Upper lobe of right lung (tissue), 1 donor: ENCODE results near the gene GGCX. TPM values are rescaled to one million over a fixed set of nuclear protein-coding genes. Genes with fewer than 3 reads are reported as not detected.

Experiments used
- ATAC-seq: fragments of 200-7000 bp; cut with Tn5 transposase; one replicate; pipeline ENCODE4 v1.9.1; 2020; ENCODE audit warnings: mild to moderate bottlenecking, moderate library complexity
- DNase-seq: peaks from one replicate; pipeline ENCODE4 v3.0.0-alpha.2; 2020
- H3K27ac ChIP-seq: fragments of 200-600 bp; one replicate; pipeline ENCODE4 v1.8.0; 2022
- H3K27me3 ChIP-seq: fragments of 200-600 bp; one replicate; pipeline ENCODE4 v1.8.0; 2022; ENCODE audit warnings: mild to moderate bottlenecking
- H3K36me3 ChIP-seq: fragments of 200-600 bp; one replicate; pipeline ENCODE4 v1.8.0; 2022
- H3K4me1 ChIP-seq: fragments of 200-600 bp; one replicate; pipeline ENCODE4 v1.8.0; 2022
- H3K4me3 ChIP-seq: fragments of 200-600 bp; one replicate; pipeline ENCODE4 v1.8.0; 2022; ENCODE audit warnings: mild to moderate bottlenecking
- H3K9me3 ChIP-seq: fragments of 200-600 bp; one replicate; pipeline ENCODE4 v1.8.0; 2022
- intact Hi-C: fragments of 100-400 bp; cut with DNase I; formaldehyde crosslinking; loops from one replicate; pipeline ENCODE4 v1.11.0; 2022
- total RNA-seq: library from RNA; stranded (reverse); fragmentation: NEBNext Ultra II Directional; extraction: Animal tissue kit (Norgen Biotek cat#: 25700); gene quantifications from one replicate; pipeline ENCODE4 v1.2.1, GENCODE V29; 2021
- TF ChIP-seq, protein P1 (sequence below): fragments of 200-600 bp; IDR thresholded peaks from one replicate; pipeline ENCODE4 v1.8.0; 2022; ENCODE audit warnings: antibody characterized with exemption
- donor health status: DM: no; HTN: yes; CAD: no; lungs with severe emphysema.

GGCX gene
- total RNA-seq, 1 donor from 2014 or later = 73.2 TPM

DNA sequence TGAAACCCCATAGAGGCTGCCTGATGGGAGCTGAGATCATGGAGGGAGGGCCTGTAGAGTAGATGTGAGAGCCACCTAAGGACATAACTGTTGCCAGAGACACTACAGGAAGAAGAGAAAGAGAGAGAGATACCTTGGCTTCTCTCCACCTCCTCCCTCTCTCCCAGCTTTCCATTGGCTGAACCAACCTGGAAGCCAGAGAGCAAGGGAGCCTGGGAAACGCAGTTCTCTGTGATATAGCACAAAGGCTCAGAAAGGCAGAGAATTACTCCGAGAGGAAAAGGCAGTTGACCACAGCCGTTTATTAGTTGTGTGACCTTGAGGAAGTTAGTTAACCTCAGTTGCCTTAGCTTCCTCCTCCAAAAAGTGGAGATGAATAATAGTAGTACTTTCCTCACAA, 60.0 kb downstream of the GGCX start:
- H3K27me3 ChIP-seq = no peaks in the 10 kb centered on the region
- intact Hi-C loops = no loop called here
- H3K4me3 ChIP-seq = no peak overlapping the region
- no peaks in the 10 kb centered on the region for H3K9me3 ChIP-seq
- H3K27ac ChIP-seq = no peak overlapping the region
- DNase-seq (no peak), ATAC-seq (peak; percentile 73)
- no peaks in the 10 kb centered on the region for H3K36me3 ChIP-seq
- TF ChIP-seq, protein P1, sequence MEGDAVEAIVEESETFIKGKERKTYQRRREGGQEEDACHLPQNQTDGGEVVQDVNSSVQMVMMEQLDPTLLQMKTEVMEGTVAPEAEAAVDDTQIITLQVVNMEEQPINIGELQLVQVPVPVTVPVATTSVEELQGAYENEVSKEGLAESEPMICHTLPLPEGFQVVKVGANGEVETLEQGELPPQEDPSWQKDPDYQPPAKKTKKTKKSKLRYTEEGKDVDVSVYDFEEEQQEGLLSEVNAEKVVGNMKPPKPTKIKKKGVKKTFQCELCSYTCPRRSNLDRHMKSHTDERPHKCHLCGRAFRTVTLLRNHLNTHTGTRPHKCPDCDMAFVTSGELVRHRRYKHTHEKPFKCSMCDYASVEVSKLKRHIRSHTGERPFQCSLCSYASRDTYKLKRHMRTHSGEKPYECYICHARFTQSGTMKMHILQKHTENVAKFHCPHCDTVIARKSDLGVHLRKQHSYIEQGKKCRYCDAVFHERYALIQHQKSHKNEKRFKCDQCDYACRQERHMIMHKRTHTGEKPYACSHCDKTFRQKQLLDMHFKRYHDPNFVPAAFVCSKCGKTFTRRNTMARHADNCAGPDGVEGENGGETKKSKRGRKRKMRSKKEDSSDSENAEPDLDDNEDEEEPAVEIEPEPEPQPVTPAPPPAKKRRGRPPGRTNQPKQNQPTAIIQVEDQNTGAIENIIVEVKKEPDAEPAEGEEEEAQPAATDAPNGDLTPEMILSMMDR = no peak
- H3K4me1 ChIP-seq = no peaks in the 10 kb centered on the region

DNA sequence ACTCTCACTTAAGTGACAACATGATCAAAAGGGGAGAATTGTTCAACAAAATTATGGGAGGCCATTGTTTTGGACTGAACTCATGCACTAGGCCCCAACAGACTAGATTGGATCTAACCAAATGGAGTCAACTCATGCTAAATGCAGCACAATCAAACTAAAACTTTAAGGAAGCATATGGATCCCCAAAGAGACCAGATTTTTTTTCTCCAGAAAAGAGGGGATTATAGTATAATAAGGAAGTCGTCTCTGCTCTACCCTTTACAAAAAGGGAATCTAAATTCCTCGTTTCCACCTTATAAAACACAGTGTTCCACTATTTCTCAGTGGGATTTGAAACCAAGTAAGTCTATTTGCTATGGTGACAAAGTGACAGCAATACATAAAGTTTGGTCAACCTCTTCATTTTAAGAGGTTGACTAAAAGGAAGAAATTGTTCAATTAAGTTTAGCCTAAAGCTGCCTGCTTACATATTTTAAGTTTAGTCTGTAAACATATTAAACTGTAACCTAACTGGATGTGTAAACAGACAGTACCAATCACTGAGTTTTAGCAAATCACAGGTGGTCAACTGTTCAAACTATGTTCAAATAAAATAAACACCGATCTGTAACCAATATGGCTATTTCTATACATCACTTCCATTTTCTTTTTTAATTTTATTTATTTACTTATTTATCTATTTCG, 63.2 kb downstream of the GGCX start:
- no peaks in the 10 kb centered on the region for H3K4me1 ChIP-seq
- no peak overlapping the region for H3K27ac ChIP-seq
- DNase-seq (no peak), ATAC-seq (no peak)
- no peaks in the 10 kb centered on the region for H3K27me3 ChIP-seq
- intact Hi-C loops = no loop called here
- H3K4me3 ChIP-seq = no peak overlapping the region
- H3K9me3 ChIP-seq = no peaks in the 10 kb centered on the region
- no peaks in the 10 kb centered on the region for H3K36me3 ChIP-seq
- TF ChIP-seq, protein P1 = no peak

DNA sequence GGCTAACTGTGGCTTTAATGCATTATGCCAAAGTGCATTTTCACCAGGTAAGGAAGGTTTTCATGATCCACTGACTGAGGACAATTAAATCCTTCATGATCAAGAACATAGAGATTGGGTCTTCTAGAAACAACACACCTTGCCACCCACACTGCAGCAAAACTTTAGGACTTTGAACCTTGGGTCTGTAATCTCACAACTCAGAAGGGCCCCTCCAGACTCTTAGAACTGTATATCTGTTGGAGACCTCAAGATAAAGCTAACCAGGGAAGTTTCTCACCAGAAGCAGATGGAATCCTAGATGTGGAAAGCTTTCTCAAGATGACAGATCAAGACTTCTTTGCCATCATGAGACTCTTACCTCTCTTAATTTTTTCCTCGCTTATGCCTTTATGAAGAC, 64.9 kb downstream of the GGCX start:
- no peak overlapping the region for H3K27ac ChIP-seq
- no peak for ATAC-seq
- no peaks in the 10 kb centered on the region for H3K27me3 ChIP-seq
- H3K9me3 ChIP-seq = no peaks in the 10 kb centered on the region
- intact Hi-C loops = no loop called here
- TF ChIP-seq, protein P1 = no peak
- no peak for DNase-seq
- no peaks in the 10 kb centered on the region for H3K4me1 ChIP-seq
- no peaks in the 10 kb centered on the region for H3K36me3 ChIP-seq
- no peak overlapping the region for H3K4me3 ChIP-seq

Other genes starting within 250 kb of the GGCX start
- gene TGOLN2, start 233.5 kb downstream of the GGCX start, total RNA-seq = 156 TPM
- gene RETSAT, start 207.0 kb downstream of the GGCX start, total RNA-seq = 58.1 TPM
- gene ELMOD3, start 206.7 kb downstream of the GGCX start, total RNA-seq = 22.0 TPM
- 419 TPM for gene CAPG, start 151.1 kb downstream of the GGCX start, total RNA-seq
- gene SH2D6, start 142.8 kb downstream of the GGCX start, total RNA-seq = 1.0 TPM
- gene MAT2A, start 22.3 kb downstream of the GGCX start, total RNA-seq = 212 TPM
- 235 TPM for gene VAMP8, start 16.1 kb upstream of the GGCX start, total RNA-seq
- 84.8 TPM for gene VAMP5, start 22.9 kb upstream of the GGCX start, total RNA-seq
- 85.9 TPM for gene RNF181, start 34.3 kb upstream of the GGCX start, total RNA-seq
- 31.5 TPM for gene TMEM150A, start 41.2 kb upstream of the GGCX start, total RNA-seq
- gene C2orf68, start 50.6 kb upstream of the GGCX start, total RNA-seq = 37.9 TPM
- 37.0 TPM for gene USP39, start 54.7 kb upstream of the GGCX start, total RNA-seq
- gene SFTPB, start 106.7 kb upstream of the GGCX start, total RNA-seq = 14,872 TPM
- gene GNLY, start 132.9 kb upstream of the GGCX start, total RNA-seq = 18.5 TPM
- gene ATOH8, start 192.5 kb upstream of the GGCX start, total RNA-seq = 93.6 TPM